HepG2 (cell line): ENCODE data around the gene SNAP23. TPM values are rescaled to one million over a fixed set of nuclear protein-coding genes. Genes with fewer than 3 reads are reported as not detected.

Source experiments
- CREBL2 ChIP-seq: sonication (generic); formaldehyde crosslinking; IDR thresholded peaks from 2 replicates; pipeline ENCODE4 v1.8.1; 2023; ENCODE audit warnings: missing genetic modification reagents, mild to moderate bottlenecking, borderline replicate concordance
- HDAC2 ChIP-seq: sonication (generic); formaldehyde crosslinking; IDR thresholded peaks from 2 replicates; pipeline ENCODE4 v1.4.0; 2020; ENCODE audit warnings: missing genetic modification reagents
- HMG20A ChIP-seq: IDR thresholded peaks from 2 replicates; pipeline ENCODE4 v1.6.1; 2016; ENCODE audit warnings: borderline replicate concordance
- HOXD1 ChIP-seq: sonication (generic); formaldehyde crosslinking; IDR thresholded peaks from 2 replicates; pipeline ENCODE4 v1.5.0; 2020; ENCODE audit warnings: missing genetic modification reagents
- KLF16 ChIP-seq, 2 experiments: sonication (generic) in 1 of 2; formaldehyde crosslinking in 1 of 2; IDR thresholded peaks; 2 replicates each; pipeline versions ENCODE4 v1.6.1 to v1.8.0; 2016 to 2023; ENCODE audit warnings: missing genetic modification reagents in 2 of 2, missing compliant biosample characterization in 1 of 2
- PREB ChIP-seq: sonication (generic); formaldehyde crosslinking; IDR thresholded peaks from 2 replicates; pipeline ENCODE4 v1.4.0; 2020; ENCODE audit warnings: missing genetic modification reagents
- RAD51 ChIP-seq: fragments of 450-650 bp; IDR thresholded peaks from 2 replicates; pipeline ENCODE4 v1.6.1; 2016; ENCODE audit warnings: borderline replicate concordance
- SNAPC2 ChIP-seq: sonication (generic); formaldehyde crosslinking; IDR thresholded peaks from 2 replicates; pipeline ENCODE4 v1.8.1; 2022; ENCODE audit warnings: mild to moderate bottlenecking, missing genetic modification reagents
- STAG1 ChIP-seq: sonication (generic); formaldehyde crosslinking; IDR thresholded peaks from 2 replicates; pipeline ENCODE4 v1.4.0; 2020; ENCODE audit warnings: missing genetic modification reagents
- TAF15 ChIP-seq: fragments of 200-400 bp; formaldehyde crosslinking; IDR thresholded peaks from one replicate; pipeline ENCODE4 v1.6.1; 2018; ENCODE audit warnings: mild to moderate bottlenecking, low read depth, low read length; ENCODE audit not compliant: poor library complexity, severe bottlenecking
- XBP1 ChIP-seq: sonication (generic); formaldehyde crosslinking; IDR thresholded peaks from 2 replicates; pipeline ENCODE4 v1.5.0; 2020; ENCODE audit warnings: missing genetic modification reagents
- ZNF292 ChIP-seq: sonication (generic); formaldehyde crosslinking; IDR thresholded peaks from 2 replicates; pipeline ENCODE4 v1.8.1; 2022; ENCODE audit warnings: mild to moderate bottlenecking, low read depth, missing genetic modification reagents, borderline replicate concordance
- ZNF331 ChIP-seq: sonication (generic); formaldehyde crosslinking; IDR thresholded peaks from 2 replicates; pipeline ENCODE4 v1.4.0; 2020; ENCODE audit warnings: missing genetic modification reagents
- ZNF644 ChIP-seq: IDR thresholded peaks from 2 replicates; pipeline ENCODE4 v1.6.1; 2016; ENCODE audit warnings: low read depth
- polyA plus RNA-seq, 8 experiments: library from polyadenylated mRNA; depleted of rRNA in 3 of 8; stranded (reverse) in 7 of 8; unstranded in 1 of 8; fragments of >200 nt; fragmentation: Illumina TruSeq in 4 of 8; extraction: Trizol in 4 of 8; gene quantifications; 2 replicates each; pipeline versions ENCODE4 v1.2.1 to v1.2.3, GENCODE V29; 2011 to 2016; ENCODE audit warnings: low read depth in 4 of 8, missing spikeins in 1 of 8, mixed read lengths in 1 of 8; ENCODE audit not compliant: insufficient read depth in 1 of 8
- total RNA-seq, 5 experiments: library from RNA; depleted of rRNA; stranded (reverse); fragments of >200 nt; fragmentation: Illumina TruSeq; extraction: Trizol; gene quantifications; 2 replicates each; pipeline ENCODE4 v1.2.3, GENCODE V29; 2016; ENCODE audit warnings: low read depth in 1 of 5
- TF ChIP-seq, protein P1 (sequence below): sonication (generic); formaldehyde crosslinking; IDR thresholded peaks from 2 replicates; pipeline ENCODE4 v1.5.0; 2020; ENCODE audit warnings: mild to moderate bottlenecking, missing genetic modification reagents
- TF ChIP-seq, protein P2 (sequence below), 2 experiments: IDR thresholded peaks; 2 replicates each; pipeline ENCODE4 v1.6.1; 2011 to 2012; ENCODE audit warnings: low read length in 2 of 2, borderline replicate concordance in 1 of 2, low read depth in 1 of 2, mild to moderate bottlenecking in 1 of 2, moderate library complexity in 1 of 2
- TF ChIP-seq, protein P3 (sequence below): conservative IDR thresholded peaks from 2 replicates; pipeline ENCODE4 v1.6.1; 2018; ENCODE audit warnings: missing genetic modification reagents

SNAP23 gene
- total and polyA plus RNA-seq, 2 of the 13 experiments (the other 11 are each of a cell fraction or from before 2014, with no cell fraction given), result 37.0 to 101 TPM

- TF ChIP-seq ZNF292 (CRISPR knock-in tag), result no peak
- TF ChIP-seq XBP1 (CRISPR knock-in tag), result no peak
- peak; percentile 63 for TF ChIP-seq ZNF331 (CRISPR knock-in tag)
- peak; percentile 59; the same call in 1 of the 2 replicates for TF ChIP-seq HOXD1 (CRISPR knock-in tag)
- no peak for TF ChIP-seq RAD51
- TF ChIP-seq, protein P1, sequence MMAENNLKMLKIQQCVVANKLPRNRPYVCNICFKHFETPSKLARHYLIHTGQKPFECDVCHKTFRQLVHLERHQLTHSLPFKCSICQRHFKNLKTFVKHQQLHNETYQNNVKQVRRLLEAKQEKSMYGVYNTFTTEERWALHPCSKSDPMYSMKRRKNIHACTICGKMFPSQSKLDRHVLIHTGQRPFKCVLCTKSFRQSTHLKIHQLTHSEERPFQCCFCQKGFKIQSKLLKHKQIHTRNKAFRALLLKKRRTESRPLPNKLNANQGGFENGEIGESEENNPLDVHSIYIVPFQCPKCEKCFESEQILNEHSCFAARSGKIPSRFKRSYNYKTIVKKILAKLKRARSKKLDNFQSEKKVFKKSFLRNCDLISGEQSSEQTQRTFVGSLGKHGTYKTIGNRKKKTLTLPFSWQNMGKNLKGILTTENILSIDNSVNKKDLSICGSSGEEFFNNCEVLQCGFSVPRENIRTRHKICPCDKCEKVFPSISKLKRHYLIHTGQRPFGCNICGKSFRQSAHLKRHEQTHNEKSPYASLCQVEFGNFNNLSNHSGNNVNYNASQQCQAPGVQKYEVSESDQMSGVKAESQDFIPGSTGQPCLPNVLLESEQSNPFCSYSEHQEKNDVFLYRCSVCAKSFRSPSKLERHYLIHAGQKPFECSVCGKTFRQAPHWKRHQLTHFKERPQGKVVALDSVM (CRISPR knock-in tag), result peak; percentile 34; the same call in 1 of the 2 replicates
- no peak for TF ChIP-seq PREB
- TF ChIP-seq, protein P2, sequence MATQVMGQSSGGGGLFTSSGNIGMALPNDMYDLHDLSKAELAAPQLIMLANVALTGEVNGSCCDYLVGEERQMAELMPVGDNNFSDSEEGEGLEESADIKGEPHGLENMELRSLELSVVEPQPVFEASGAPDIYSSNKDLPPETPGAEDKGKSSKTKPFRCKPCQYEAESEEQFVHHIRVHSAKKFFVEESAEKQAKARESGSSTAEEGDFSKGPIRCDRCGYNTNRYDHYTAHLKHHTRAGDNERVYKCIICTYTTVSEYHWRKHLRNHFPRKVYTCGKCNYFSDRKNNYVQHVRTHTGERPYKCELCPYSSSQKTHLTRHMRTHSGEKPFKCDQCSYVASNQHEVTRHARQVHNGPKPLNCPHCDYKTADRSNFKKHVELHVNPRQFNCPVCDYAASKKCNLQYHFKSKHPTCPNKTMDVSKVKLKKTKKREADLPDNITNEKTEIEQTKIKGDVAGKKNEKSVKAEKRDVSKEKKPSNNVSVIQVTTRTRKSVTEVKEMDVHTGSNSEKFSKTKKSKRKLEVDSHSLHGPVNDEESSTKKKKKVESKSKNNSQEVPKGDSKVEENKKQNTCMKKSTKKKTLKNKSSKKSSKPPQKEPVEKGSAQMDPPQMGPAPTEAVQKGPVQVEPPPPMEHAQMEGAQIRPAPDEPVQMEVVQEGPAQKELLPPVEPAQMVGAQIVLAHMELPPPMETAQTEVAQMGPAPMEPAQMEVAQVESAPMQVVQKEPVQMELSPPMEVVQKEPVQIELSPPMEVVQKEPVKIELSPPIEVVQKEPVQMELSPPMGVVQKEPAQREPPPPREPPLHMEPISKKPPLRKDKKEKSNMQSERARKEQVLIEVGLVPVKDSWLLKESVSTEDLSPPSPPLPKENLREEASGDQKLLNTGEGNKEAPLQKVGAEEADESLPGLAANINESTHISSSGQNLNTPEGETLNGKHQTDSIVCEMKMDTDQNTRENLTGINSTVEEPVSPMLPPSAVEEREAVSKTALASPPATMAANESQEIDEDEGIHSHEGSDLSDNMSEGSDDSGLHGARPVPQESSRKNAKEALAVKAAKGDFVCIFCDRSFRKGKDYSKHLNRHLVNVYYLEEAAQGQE (IDR thresholded peaks at IDR 0.05; ENCODE audit: borderline replicate concordance in 1 of 2, low read depth in 1 of 2, low read length in 2 of 2), result no peak
- no peak for TF ChIP-seq CREBL2
- TF ChIP-seq HMG20A (CRISPR knock-in tag), result no peak
- TF ChIP-seq HDAC2 (CRISPR knock-in tag), result peak; percentile 64; the same call in 1 of the 2 replicates
- TF ChIP-seq TAF15, result no peak
- TF ChIP-seq, protein P3, sequence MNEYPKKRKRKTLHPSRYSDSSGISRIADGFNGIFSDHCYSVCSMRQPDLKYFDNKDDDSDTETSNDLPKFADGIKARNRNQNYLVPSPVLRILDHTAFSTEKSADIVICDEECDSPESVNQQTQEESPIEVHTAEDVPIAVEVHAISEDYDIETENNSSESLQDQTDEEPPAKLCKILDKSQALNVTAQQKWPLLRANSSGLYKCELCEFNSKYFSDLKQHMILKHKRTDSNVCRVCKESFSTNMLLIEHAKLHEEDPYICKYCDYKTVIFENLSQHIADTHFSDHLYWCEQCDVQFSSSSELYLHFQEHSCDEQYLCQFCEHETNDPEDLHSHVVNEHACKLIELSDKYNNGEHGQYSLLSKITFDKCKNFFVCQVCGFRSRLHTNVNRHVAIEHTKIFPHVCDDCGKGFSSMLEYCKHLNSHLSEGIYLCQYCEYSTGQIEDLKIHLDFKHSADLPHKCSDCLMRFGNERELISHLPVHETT (CRISPR knock-in tag), result peak; percentile 49; the same call in 1 of the 2 replicates
- TF ChIP-seq STAG1 (CRISPR knock-in tag), result no peak
- no peak for TF ChIP-seq ZNF644 (CRISPR knock-in tag)
- peak in 1 of 2 experiments; percentile 86; a peak in 1 of 4 replicates for TF ChIP-seq KLF16 (CRISPR knock-in tag; IDR thresholded peaks at IDR 0.05)
- TF ChIP-seq SNAPC2 (CRISPR knock-in tag), result peak; percentile 81; the same call in 1 of the 2 replicates
These were observed 4.5 kb upstream of the SNAP23 start, which contains the start of gene ZNF106 (continued) for GRCh38 chr15:42490671-42491538.
